GM10847 (cell line): ENCODE data around the gene MYADML2.

ENCODE experiments used
- POLR2A ChIP-seq: IDR thresholded peaks from 2 replicates; pipeline ENCODE4 v1.6.1; 2011; ENCODE audit not compliant: insufficient read length; ENCODE audit errors: extremely low read depth

The MYADML2 gene

DNA sequence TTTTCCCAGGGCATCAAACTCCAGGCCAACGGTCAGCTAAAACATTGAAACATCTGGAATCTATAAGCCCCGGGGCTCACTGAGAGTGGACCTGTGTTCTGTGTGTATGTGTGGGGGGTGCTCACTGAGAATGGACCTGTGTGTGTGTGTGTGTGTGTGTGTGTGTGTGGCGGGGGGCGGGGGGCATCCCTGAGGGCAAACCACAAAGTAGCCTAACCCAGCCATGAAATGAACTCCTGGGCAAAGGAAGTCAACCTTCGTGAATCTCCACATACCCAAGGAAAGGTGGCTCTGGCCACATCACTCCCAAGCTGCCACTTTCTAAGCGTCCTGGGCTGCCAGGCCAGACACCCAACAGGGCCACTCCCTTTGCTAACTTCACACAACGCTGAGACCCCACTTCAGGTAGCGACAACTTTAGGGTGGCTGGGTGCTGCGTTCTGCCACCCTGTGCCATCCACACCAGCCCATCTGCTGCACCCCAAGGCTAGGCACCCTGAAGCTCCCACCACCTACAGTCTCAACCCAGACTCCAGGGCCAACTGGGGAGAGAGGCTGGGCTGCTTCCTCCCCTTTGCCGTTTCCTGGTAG, 21.1 kb downstream of the MYADML2 start:
- TF ChIP-seq POLR2A, result no peak

DNA sequence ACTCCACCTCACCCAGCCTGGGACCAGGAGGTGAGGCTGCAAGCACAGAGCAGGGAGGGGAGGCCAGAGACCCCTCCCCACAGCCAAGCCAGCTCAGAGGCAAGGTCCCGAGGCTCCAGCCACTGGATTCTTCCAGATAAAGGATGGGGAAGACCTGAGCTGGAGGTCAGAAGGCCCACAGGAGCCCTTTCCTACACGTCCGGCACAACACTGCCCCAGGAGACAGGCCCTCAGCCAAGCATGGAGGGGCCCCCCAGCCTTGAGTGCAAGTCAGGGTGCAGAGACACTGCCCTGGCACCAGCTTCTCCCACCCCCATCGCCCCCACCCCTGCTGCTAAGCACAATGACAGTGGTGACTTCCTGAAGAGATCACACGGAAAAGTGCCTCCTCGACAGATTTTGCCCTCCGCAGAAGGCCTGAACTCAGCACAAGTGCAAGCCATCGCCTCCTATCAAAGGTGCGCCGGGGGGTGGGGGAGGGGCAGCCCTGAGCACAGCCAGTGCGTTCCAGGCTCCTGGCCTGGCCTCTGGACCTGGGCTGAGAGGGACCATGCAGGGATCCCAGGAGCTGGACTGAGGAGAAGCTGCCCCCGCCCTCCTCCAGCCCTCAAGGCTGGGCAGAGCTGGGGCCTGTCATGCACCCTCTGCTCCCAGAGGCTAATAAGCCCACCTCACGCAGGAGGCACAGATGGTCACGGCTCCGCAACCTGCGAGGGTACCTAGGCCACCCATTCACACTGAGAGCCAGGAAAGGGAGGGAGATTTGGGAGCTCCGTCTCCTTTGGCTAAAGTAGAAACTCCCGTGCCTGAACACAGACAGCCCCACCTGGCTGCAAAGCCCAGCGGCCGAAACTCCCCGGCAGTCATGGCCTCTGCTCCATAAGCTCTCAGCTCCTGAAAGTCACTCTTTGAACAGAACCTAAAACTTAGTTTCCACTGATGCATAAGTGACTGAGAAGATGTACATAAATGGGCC, 22.2 kb downstream of the MYADML2 start:
- TF ChIP-seq POLR2A, result no peak

DNA sequence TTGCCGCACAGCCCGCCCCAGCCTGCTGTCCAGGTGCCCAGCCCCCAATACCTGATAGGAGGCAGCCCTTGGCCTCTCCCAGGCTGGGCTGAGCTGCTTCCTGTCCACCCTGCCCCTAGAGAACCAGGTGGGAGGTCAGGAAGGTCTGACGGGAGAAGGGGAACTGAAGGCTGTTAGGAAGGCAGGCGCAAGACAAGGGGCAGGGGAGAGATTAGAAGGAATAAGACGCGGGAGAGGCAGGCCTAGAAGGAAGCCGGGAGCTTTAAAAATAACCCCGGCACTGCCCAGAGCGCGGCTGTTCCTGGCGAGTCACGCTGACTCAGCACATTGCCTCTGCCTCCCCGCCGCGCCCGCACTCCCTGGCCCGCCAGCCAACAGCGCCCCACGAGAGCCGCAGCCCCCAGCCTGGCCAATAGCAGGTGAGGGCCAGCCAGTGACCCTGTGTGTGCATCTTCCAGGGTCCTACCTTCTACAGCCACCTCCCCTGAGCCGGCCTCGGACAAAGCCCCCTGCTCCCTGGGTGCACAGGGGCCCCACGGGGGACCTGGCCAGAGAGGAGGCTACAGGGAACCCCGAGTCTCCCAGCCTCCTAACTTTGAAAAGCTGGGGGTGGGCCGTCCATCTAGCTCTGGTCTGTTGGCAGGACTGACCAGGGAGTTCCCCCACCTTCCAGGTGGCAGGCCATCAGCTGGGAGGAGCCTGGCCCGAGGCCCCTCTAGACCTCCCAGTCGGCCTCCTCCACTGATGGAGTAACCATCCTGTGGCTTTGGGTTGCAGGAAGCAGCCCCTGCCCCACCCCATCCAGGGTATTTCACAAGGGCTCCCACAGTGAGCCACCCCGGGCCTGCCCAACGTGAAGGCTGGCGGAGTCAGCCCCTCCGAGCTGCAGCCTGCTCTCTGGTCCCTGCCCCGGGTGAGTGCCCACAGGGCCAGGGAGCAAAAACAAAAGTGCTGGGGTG, 23.5 kb downstream of the MYADML2 start:
- TF ChIP-seq POLR2A, result no peak

DNA sequence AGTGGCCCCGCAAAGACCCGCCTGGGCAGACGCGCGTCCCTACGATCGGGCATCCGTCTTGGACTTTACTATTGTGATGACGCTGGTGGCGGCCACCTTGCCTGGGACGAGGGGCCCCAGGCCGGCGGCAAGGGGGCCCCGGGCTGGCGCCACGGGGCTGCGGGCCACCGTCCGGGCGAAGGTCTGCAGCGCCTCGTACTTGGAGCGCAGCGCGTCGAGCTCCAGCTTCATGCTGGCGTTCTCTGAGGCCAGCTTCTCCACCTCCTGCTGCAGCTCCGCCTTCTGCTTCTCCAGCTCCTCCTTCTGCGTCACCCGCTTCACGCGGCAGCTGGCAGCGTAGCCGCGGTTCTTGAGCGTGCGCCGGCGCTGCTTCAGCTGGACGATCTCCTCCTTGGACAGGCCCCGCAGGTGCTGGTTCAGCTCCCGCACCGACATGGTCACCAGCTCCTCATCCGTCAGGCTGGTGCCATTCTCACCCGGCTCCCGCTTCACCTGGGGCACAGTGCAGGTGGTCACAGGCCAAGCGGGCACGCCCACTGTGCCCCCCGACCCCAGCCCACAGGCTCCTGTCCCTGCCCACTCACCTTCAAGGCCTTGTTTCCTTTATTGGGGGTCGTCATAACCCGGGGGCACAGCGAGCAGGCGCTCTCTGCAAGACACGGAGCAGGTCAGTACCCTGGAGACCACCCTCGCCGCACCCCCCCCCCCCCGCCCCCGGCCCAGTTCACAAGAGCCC, 24.3 kb downstream of the MYADML2 start:
- no peak for TF ChIP-seq POLR2A

DNA sequence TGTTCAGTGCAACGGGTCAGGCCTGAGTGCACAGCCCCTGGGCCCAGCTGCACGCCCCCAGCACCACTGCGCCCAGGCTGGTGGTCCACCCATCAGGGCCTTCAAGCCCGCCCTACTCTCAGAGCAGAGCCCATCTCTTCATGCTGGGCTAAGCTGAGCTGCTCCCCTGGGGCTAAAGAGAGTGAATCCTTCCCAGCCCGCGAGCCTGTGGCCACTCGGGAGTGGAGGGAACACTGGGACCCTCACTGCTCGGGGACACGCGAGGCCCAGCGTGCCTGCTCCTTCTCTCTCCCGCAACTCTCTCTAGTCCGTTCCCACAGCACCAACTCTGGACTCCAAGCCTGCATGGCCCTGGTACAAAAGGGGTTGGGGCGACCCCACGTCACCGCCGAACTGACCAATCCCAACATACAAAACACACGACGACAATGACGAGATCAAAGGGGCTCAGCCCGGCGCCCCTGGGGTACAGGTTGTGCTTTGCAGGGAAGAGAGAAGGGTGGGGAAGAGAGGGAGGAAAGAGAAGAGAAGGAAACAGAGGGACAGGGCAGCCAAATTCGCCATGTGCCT, 25.0 kb downstream of the MYADML2 start:
- TF ChIP-seq POLR2A, result no peak

DNA sequence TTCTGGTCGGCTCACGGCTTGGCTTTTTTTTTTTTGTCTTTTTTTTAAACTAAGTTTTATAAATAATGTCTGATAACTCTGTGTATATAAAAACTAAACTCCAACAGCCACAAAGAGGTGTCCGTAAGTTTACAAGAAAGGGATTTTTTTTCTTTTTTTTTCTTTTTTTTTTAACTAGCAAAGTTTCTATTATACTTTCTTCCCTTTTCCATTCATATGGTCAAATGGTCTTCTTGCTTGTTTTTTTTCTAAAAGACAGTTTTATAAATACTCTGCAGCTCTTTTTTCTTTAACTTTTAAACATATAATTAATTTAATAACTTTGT, 25.5 kb downstream of the MYADML2 start:
- no peak for TF ChIP-seq POLR2A

DNA sequence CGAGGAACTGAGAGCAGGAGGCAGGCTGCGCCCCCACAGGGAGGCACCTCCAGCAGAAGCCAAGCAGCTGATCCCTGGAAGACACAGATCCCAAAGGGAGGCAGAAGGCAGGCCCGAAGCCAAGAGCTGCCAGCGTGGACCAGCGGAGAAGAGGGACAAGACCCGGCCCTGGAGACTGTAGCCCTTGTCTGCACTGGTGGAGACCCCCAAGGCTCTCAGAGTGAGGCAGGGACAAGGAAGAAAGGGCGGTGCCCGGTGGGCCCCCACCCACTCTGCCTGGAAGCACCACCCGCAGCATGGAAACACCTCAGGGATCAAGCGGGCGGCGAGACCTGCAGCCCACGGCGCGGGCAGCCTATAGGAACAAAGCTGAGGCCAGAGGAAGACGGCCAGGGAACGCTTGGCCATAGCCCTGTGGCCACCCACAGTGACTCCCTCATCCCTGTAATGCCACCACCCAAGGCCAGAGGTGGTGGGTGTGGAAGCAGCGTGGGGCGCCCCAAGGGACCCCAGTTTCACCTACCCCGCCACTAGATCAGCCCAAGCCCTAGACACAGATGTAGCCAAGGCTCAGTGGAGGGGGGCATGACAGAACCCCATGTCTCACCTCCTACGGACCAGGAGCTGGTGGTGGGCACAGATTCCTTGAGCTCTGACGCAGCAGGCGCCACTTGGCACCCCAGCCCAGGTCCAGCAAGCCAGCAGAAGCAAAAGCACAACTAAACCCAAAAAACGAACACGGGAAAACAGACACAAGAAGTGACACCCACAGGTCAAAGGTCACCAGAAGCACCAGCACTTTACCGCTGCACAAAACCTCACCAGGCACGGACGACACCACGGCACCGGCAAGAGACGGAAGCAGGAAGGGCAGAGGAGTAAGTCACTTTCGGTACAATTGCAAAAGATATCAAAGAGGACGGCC, 26.2 kb downstream of the MYADML2 start:
- TF ChIP-seq POLR2A, result no peak

DNA sequence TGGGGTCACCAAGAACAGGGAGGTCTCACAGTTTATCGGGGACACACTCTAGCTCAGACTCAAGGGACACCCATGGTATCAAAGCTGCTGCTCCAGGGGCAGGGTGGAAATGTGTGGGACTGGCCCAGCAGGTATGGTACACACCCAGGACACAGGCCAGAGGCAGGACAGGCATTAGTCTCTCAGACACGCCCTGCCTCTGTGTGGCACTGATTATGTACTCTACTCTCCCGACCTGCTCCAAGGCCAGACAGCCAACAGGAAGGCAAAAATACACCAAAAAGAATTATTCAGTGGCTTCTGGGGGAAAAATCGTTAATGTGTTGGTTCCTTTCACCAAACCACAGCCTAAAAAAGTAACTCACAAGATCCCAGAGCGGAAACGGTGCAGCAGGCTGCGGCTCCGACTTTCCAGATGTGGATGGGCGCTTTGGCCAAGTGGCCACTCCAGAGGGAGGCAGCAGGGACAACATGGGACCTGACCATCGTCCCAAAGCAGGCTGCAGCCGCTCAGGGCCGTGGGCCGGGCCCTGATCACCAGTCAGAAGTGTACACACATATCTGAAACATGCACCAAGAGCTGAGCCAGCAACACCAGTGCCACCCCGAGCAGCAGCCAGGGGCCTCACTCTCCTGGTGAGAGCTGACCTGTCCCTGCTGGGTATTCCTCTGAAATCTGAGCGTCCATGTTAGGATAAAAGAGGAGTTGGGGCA, 28.0 kb downstream of the MYADML2 start:
- TF ChIP-seq POLR2A, result no peak

DNA sequence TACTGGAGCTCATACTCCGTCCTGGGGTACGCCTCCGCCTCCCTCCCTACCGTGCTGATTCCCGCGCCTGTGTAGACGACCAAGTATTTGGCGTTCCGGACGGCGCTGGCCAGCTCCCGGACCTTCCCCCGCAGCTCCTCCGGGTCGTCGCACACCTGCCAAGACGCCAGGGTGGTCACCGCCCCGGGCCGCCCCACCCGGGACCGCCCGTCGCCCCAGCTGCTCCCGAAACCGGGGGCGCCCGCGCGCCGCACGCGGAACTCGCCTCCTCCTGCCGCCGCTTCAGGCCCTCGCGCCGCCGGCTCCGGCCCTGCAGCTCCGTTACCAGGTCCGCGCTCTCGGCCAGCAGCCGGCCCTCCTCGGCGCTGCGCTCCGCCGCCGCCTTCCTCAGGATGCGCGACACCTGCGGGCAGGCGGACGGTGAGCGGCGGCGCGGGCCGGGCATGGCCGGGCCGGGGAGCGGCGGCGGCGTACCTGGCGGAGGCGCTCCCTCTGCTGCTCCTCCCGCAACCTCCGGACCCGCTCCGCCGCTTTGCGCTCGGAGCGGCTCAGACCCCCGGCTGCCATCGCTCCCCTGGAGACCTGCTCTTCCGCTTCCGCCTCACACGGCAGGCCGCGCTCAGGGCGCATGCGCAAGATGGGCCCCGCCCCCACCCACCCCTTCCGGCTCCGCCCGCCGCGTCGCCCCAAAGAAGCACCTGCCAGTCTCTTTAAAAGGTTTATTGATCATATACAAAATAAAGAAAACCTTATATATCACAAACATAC, 29.3 kb downstream of the MYADML2 start, which contains the start of gene SIRT7:
Gene SIRT7, minus strand, starts transcription at position 612 of the 768 bp plus-strand sequence. Its CDS starts 45 bp downstream, at position 567.
- peak; percentile 84 for TF ChIP-seq POLR2A

DNA sequence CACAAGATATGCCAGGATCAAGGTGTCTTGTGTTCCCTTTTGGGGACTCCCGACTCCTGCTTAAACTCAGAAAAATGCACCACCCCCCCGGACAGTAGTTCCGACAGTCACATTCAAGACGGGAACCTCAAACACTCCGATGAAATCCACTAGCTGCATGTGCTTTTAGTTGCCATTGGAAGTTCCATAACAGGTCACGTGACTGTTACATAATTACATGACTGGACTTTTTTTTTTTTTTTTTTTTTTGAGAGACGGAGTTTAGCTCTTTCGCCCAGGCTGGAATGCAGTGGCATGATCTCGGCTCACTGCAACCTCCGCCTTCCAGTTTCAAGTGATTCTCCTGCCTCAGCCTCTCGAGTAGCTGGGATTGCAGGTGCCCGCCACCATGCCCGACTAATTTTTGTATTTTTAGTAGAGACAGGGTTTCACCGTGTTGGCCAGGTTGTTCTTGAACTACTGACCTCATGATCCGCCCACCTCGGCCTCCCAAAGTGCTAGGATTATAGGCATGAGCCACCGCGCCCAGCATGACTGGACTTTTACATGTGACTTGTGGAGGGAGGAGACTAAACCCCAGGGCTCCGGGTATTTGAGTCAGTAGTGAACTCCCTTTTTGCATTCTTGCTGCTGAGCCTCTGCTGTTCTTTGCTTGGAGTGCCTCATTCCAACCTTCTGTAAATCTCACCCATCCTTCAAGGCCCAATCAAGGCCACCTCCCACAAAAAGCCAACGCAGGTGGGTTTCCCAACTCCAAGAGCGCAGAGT, 30.6 kb downstream of the MYADML2 start:
- no peak for TF ChIP-seq POLR2A

DNA sequence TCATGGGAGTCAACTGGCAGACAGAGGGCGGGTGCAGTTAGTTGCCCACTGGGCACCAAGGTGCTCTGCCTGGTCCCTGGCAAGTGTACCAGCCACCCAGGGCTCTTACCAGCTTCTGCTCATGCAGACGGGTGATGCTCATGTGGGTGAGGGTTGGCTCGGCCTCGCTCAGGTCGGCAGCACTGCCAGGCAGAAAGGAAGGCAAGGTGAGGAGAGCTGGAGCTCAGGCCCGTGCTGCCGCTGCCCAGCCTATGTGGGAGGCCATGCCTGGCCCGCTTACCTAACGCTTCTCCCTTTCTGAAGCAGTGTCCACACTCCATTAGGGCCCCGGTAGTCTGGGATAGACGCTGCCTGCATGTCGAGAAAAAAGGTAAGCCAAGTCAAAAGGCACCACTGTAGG, 31.7 kb downstream of the MYADML2 start:
- no peak for TF ChIP-seq POLR2A
